B cell (primary cell): ENCODE data around the gene NKX2-2. TPM values are rescaled to one million over a fixed set of nuclear protein-coding genes. Genes with fewer than 3 reads are reported as not detected.
A peak's percentile ranks its signal among the peaks of the same experiment; 100 is the strongest.

ENCODE experiments used
- ATAC-seq: fragments of 200-7000 bp; cut with Tn5 transposase; one replicate; pipeline ENCODE4 v1.10.0; 2021; ENCODE audit warnings: low read depth, mild to moderate bottlenecking, moderate number of reproducible peaks, moderate library complexity
- CTCF ChIA-PET: fragments of 350-600 bp; sonication (Branson Sonifier 250); formaldehyde crosslinking; loops from one replicate; lab custom pipeline; 2021; ENCODE audit warnings: antibody characterized with exemption, inconsistent platforms; lab: Charles Lee
- POLR2A ChIA-PET: fragments of 350-600 bp; sonication (Branson Sonifier 250); formaldehyde crosslinking; loops from one replicate; lab custom pipeline; 2021; ENCODE audit warnings: antibody characterized with exemption; lab: Charles Lee
- DNase-seq: peaks from one replicate; pipeline ENCODE4 v3.0.0; 2013
- H2AFZ ChIP-seq: 2 replicates; pipeline ENCODE4 v1.6.1; 2012; ENCODE audit warnings: mild to moderate bottlenecking, low read depth, low read length; ENCODE audit not compliant: insufficient read depth, poor library complexity, severe bottlenecking
- H3K27ac ChIP-seq, 2 donors: 1 replicate in 1 of 2; 2 replicates in 1 of 2; pipeline ENCODE4 v1.5.1; 2012 to 2013; ENCODE audit warnings: low read length in 2 of 2, mild to moderate bottlenecking in 2 of 2, moderate library complexity in 1 of 2
- H3K27me3 ChIP-seq, 4 experiments: fragments of 200-600 bp in 1 of 4; sonication (generic) in 1 of 4; replicated peaks in 1 of 4; 1 replicate in 2 of 4; 2 replicates in 2 of 4; pipeline versions ENCODE4 v1.6.1 to v1.7.0; 2013 to 2016; ENCODE audit warnings: low read length in 3 of 4, mild to moderate bottlenecking in 2 of 4, mixed read lengths in 1 of 4, moderate library complexity in 1 of 4; ENCODE audit not compliant: insufficient read depth in 4 of 4, control insufficient read depth in 3 of 4; ENCODE audit errors: control extremely low read depth in 1 of 4
- H3K36me3 ChIP-seq, 2 experiments: replicated peaks in 1 of 2; 1 replicate in 1 of 2; 2 replicates in 1 of 2; pipeline versions ENCODE4 v1.6.1 to v1.7.1; 2013; ENCODE audit warnings: low read length in 1 of 2; ENCODE audit not compliant: insufficient read depth in 2 of 2, control insufficient read depth in 1 of 2; ENCODE audit errors: control extremely low read depth in 1 of 2, extremely low read depth in 1 of 2
- H3K4me1 ChIP-seq, 2 donors: fragments of 200-600 bp in 1 of 2; sonication (generic) in 1 of 2; 1 replicate in 1 of 2; 2 replicates in 1 of 2; pipeline versions ENCODE4 v1.5.1 to v1.6.1; 2013 to 2017; ENCODE audit warnings: low read length in 2 of 2; ENCODE audit not compliant: control insufficient read depth in 2 of 2, insufficient read depth in 2 of 2
- H3K4me2 ChIP-seq: replicated peaks from 2 replicates; pipeline ENCODE3; 2012; ENCODE audit warnings: mild to moderate bottlenecking, low read depth, low read length; ENCODE audit not compliant: poor library complexity, severe bottlenecking
- H3K4me3 ChIP-seq, 5 experiments: fragments of 200-600 bp in 1 of 5; sonication (generic) in 1 of 5; 1 replicate in 3 of 5; 2 replicates in 2 of 5; pipeline versions ENCODE4 v1.5.1 to v1.7.0; 2011 to 2016; ENCODE audit warnings: low read length in 4 of 5, mild to moderate bottlenecking in 4 of 5, low read depth in 2 of 5, control low read depth in 1 of 5, moderate library complexity in 1 of 5; ENCODE audit not compliant: insufficient read depth in 1 of 5; ENCODE audit errors: control extremely low read depth in 1 of 5, extremely low read depth in 1 of 5
- H3K79me2 ChIP-seq: fragments of 200-600 bp; sonication (generic); one replicate; pipeline ENCODE4 v1.6.0; 2016; ENCODE audit warnings: low read length; ENCODE audit not compliant: control insufficient read depth, insufficient read depth
- H3K9ac ChIP-seq: fragments of 200-600 bp; sonication (generic); 2 replicates; pipeline ENCODE4 v1.6.1; 2017; ENCODE audit warnings: mild to moderate bottlenecking, low read length, moderate library complexity
- H3K9me3 ChIP-seq, 3 donors: one replicate each; pipeline versions ENCODE4 v1.6.1 to v1.7.1; 2013; ENCODE audit warnings: low read length in 2 of 3; ENCODE audit not compliant: control insufficient read depth in 2 of 3, insufficient read depth in 1 of 3; ENCODE audit errors: control extremely low read depth in 1 of 3
- H4K20me1 ChIP-seq: 2 replicates; pipeline ENCODE4 v1.6.0; 2012; ENCODE audit warnings: mild to moderate bottlenecking, low read length; ENCODE audit not compliant: insufficient read depth, control insufficient read depth, poor library complexity, severe bottlenecking
- H3K27ac Mint-ChIP-seq: one replicate; pipeline ENCODE4 v1.8.0; 2021; ENCODE audit warnings: mixed read lengths
- H3K27me3 Mint-ChIP-seq: one replicate; pipeline ENCODE4 v1.8.0; 2021; ENCODE audit warnings: mixed read lengths
- H3K4me1 Mint-ChIP-seq: one replicate; pipeline ENCODE4 v1.8.0; 2021; ENCODE audit warnings: mixed read lengths
- H3K4me3 Mint-ChIP-seq: one replicate; pipeline ENCODE4 v1.8.0; 2021; ENCODE audit warnings: mixed read lengths
- H3K9me3 Mint-ChIP-seq: one replicate; pipeline ENCODE4 v1.8.0; 2022; ENCODE audit warnings: mixed read lengths; ENCODE audit not compliant: insufficient read depth
- CTCF ChIP-seq: fragments of 200-600 bp; IDR thresholded peaks from one replicate; pipeline ENCODE4 v1.8.0; 2022; ENCODE audit warnings: antibody characterized with exemption, mild to moderate bottlenecking
- EZH2 ChIP-seq: IDR thresholded peaks from 2 replicates; pipeline ENCODE4 v1.6.1; 2012; ENCODE audit warnings: borderline replicate concordance, low read depth, mild to moderate bottlenecking, moderate library complexity, low read length; ENCODE audit not compliant: insufficient read depth, poor library complexity, severe bottlenecking
- WGBS: methylation state at CpG from one replicate; pipeline ENCODE4 v1.1.5; 2013; ENCODE audit warnings: missing lambda C conversion rate; ENCODE audit not compliant: insufficient coverage; 5-methylcytosine and 5-hydroxymethylcytosine counted together
- intact Hi-C: fragments of 100-400 bp; cut with micrococcal nuclease; formaldehyde crosslinking; loops from one replicate; pipeline ENCODE4 v1.10.0; 2022
- polyA plus RNA-seq: library from polyadenylated mRNA; depleted of rRNA; stranded (reverse); fragments of >200 nt; gene quantifications from 2 replicates; pipeline ENCODE4 v1.2.3, GENCODE V29; 2012
- total RNA-seq, 2 donors: library from RNA; stranded (reverse); fragments of 120-200 nt in 1 of 2; gene quantifications; 1 replicate in 1 of 2; 2 replicates in 1 of 2; pipeline versions ENCODE4 v1.2.3 to v1.2.4, GENCODE V29; 2013 to 2022

NKX2-2 gene
- total and polyA plus RNA-seq, 2 donors (not counting 1 experiment from before 2014, with no cell fraction given) = not detected

GRCh38 chr20:21509079-21509596, 4.7 kb downstream of the NKX2-2 start:
- intact Hi-C loops = loop anchor here (5.0 kb wide), 2 partner anchors 112 to 1427 kb away; partner anchors contain the start of gene NKX2-4
- CTCF ChIA-PET = interaction anchor here (1.1 kb wide), 1 partner anchor 648 kb away, joined by 3 read pairs; no protein-coding TSS in a partner anchor
- Histone ChIP-seq H3K9me3 (peaks cover 0 to 50% (median 0%) of the 10 kb centered on the region in 3 donors), H3K4me2 (no peak overlapping the region), H3K4me3 (no peak overlapping the region), H4K20me1 (no peaks in the 10 kb centered on the region), H2AFZ (no peak overlapping the region), H3K79me2 (no peaks in the 10 kb centered on the region), H3K9ac (no peak overlapping the region), H3K27me3 (peaks cover 0 to 94% (median 51%) of the 10 kb centered on the region in 4 experiments), H3K27ac (no peak overlapping the region), H3K36me3 (no peaks in the 10 kb centered on the region), H3K4me1 (peaks cover 53 to 54% of the 10 kb centered on the region in 2 donors)
- Mint-ChIP-seq H3K4me3 (peak overlapping the region; percentile 57), H3K4me1 (peaks cover 39% of the 10 kb centered on the region), H3K9me3 (no peaks in the 10 kb centered on the region), H3K27me3 (peaks cover 60% of the 10 kb centered on the region), H3K27ac (no peak overlapping the region)
- POLR2A ChIA-PET = no interaction called here
- 15% methylated on average over 4 of the region's 12 CpGs for WGBS
- ATAC-seq = no peak
- no peak for DNase-seq
- TF ChIP-seq CTCF = no peak
- no peak for TF ChIP-seq EZH2
